ENCODE results near the gene NYAP1.
"Not testable (repeated sequence)": the region's sequence is repeated elsewhere in the genome, so short reads cannot be mapped to it uniquely, and the experiment has no call there.

NYAP1 gene

DNA sequence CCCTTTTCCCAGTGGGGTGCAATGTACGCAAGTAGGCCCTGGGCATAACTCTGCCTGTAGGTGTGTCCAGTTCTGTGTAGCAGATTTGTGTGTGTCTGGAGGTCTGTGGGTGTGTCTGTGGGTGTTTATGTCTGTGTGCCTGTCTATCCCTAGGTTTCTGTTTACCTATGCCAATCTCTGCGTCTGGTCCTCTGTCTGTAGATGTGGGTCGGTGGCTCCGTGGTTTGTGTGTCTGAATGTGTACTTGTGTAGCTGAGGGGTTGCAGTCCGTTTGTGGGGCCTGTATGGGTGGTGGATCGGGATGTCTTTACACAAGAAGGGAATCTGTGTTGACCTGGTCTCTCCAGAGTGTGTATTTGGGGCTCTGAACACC, 932 bp downstream of the NYAP1 start:
- no peak for DNase-seq

- DNase-seq, result no peak
Observed at GRCh38 chr7:100485471-100485876, 1.7 kb downstream of the NYAP1 start.

DNA sequence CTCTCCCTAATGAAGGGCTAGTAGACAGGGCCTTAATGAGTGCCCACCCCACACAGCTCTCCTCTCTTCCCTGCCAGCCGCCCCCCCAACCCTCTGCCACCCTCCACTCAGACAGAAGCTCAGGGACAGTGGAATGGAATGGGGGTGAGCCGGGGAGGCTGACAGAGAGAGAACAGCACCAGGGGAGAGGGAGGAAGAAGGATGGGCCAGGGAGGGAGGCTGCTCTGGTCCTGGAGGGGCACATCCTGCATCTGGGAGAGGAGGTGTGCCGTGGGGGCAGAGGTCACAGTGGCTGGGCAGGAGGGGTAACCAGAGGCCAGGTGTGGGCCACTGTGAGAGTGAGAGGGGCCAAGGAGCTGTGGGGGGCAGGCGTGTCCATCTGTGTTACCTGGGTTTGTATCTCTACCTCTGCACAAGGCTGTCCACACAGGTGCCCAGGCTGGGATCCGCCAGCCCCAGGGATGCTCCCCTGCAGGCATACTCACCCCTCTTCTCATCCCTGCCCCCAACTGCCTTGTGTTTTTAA, 2.4 kb downstream of the NYAP1 start:
- no peak for DNase-seq

- no peak for DNase-seq
Observed at GRCh38 chr7:100486753-100487446, 3.2 kb downstream of the NYAP1 start.

DNA sequence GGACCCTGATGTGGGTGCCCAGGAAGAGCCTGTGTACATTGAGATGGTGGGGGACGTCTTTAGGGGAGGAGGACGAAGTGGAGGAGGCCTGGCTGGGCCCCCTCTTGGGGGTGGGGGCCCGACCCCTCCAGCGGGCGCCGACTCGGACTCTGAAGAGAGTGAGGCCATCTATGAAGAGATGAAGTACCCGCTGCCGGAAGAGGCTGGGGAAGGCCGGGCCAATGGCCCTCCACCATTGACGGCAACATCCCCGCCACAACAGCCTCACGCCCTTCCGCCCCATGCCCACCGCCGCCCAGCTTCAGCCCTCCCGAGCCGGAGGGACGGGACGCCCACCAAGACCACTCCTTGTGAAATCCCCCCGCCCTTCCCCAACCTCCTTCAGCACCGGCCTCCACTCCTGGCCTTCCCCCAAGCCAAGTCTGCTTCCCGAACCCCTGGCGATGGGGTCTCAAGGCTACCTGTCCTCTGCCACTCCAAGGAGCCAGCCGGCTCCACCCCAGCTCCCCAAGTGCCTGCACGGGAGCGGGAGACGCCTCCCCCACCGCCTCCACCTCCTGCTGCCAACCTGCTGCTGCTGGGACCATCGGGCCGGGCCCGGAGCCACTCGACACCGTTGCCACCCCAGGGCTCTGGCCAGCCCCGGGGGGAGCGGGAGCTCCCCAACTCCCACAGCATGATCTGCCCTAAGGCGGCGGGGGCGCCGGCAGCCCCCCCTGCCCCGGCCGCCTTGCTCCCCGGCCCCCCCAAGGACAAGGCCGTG, 4.8 kb downstream of the NYAP1 start:
- DNase-seq, result no peak

DNA sequence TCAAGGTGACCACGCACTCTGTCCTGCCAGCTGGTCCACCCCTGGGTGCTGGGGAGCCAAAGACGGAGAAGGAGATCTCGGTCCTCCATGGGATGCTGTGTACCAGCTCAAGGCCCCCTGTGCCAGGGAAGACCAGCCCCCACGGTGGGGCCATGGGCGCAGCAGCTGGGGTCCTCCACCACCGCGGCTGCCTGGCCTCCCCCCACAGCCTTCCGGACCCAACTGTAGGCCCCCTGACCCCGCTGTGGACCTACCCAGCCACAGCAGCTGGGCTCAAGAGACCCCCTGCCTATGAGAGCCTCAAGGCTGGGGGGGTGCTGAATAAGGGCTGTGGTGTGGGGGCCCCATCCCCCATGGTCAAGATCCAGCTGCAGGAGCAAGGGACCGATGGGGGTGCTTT, 5.4 kb downstream of the NYAP1 start:
- no peak for DNase-seq

- DNase-seq, result peak; percentile 95
Observed at GRCh38 chr7:100489824-100490223, 6.1 kb downstream of the NYAP1 start.

- DNase-seq, result no peak
Observed at GRCh38 chr7:100490483-100491191, 6.9 kb downstream of the NYAP1 start.

DNA sequence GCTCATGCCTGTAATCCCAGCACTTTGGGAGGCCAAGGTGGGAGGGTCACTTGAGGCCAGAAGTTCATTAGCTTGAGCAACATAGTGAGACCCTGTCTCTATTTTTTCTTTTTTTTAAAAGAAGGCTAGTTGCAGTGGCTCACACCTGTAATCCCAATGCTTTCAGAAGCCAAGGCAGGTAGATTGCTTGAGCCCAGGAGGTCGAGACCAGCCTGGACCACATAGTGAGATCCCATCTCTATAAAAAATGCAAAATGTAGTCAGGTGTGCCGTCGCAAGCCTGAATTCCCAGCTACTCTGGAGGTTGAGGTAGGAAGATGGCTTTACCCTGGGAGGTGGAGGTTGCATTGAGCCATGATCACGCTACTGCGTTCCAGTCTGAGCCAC, 7.5 kb downstream of the NYAP1 start:
- no peak for DNase-seq

DNA sequence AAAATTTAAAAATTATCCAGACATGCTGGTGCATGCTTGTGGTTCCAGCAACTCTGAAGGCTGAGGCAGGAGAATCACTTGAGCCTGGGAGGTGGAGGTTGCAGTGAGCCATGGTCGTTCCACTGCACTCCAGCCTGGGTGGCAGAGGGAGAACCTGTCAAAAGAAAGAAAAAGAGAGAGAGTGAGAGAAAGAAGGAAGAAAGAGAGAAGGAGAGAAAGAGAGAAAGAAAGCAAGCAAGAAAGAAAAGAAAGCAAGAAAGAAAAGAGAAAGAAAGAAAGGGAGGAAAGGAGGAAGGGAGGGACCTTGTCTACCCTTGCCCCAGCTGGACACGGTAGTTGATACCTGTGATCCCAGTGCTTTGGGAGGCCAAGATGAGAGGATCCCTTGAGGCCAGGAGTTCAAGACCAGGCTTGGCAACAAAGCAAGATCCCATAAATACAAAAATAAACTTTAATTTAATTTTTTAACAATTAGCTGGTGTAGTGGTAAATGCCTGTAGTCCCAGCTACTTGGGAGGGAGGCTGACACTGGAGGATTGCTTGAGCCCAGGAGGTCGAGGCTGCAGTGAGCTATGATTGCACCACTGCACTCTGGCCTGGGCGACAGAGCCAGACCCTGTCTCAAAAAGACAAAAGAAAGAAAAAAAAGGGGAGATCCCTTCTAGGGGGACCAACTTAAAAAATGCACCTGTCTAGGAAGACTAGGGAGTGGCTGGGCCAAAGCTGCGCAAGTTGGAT, 9.2 kb downstream of the NYAP1 start:
- no peak for DNase-seq

- DNase-seq, result no peak
Observed at GRCh38 chr7:100493476-100494264, 9.9 kb downstream of the NYAP1 start.

GRCh38 chr7:100496509-100496908, 12.8 kb downstream of the NYAP1 start:
- no peak for DNase-seq

- DNase-seq, result not testable (repeated sequence)
Observed at GRCh38 chr7:100500743-100501142, 17.0 kb downstream of the NYAP1 start.

- DNase-seq, result not testable (repeated sequence)
Observed at GRCh38 chr7:100504031-100504430, 20.3 kb downstream of the NYAP1 start.

DNA sequence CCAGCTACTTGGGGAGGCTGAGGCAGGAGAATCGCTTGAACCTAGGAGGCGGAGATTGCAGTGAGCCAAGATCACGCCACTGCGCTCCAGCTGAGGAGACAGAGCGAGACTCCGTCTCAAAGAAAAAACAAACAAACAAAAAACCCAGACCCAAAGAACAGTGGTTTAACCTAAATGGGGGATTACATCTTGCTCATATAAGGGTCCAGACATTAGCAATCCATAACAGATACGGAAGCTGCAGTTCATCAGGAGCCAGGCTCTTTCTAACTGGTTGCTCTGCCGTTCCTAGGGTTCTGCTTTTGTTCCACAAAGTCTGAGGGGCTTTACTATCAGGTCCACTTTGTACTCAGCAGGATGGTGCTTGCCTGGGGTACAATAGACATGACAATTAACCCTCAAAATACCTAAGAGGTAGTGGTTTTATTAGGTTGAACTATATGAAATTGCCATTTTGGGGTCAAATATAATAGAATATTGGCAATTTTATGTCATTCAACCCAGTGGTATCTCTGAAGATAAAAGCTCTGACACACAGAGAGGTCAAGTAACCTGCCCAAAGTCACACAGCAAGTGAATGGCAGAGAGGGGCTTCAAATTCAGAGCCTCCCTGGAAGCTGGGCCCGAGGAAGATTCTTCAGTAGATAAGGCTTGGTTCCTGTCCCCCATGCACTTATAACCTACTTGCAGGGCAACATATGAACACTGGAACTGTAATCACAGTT, 21.3 kb downstream of the NYAP1 start:
- no peak for DNase-seq

DNA sequence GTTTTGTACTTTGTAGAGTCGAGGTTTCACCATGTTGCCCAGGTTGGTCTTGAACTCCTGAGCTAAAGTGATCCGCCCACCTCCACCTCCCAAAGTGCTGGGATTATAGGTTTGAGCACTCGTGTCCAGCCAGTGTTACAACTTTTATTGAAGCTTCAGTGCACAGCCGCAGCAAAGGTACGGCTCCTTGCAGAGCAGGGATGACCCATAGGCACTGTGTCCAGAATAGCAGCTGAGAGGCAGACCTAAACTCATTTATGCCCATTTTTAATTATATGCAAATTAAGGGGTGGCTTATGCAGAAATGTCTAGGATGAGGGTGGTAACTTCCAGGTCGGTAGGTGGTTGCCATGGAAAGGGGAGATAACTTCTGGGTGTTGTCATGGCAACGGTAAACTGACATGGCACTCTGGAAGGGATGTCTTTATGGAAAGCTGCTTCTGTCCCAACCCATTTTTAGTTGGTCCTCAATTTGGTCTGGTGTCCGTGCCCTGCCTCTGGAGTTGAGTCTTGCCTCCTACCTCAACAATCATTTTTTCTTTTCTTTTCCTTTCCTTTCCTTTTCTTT, 22.7 kb downstream of the NYAP1 start:
- DNase-seq, result no peak

DNA sequence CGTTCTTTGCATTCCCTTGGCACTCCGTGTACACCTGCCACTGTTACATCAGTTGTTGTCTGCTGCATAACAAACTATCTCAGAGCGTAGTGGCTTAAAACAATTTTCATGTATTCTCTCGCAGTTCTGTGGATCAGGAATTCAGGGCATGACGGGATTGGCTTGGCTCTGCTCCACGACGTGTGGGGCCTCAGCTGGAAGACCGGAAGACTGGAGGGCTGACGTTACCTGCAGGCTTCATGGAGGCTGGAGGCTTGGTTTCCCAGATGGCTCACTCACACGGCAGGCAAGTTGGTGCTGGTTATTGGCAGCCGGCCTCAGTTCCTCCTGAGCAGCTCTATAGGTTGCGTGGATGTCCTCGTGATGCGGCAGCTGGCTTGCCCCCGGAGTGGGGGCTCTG, 25.5 kb downstream of the NYAP1 start:
- peak; percentile 99 for DNase-seq

DNA sequence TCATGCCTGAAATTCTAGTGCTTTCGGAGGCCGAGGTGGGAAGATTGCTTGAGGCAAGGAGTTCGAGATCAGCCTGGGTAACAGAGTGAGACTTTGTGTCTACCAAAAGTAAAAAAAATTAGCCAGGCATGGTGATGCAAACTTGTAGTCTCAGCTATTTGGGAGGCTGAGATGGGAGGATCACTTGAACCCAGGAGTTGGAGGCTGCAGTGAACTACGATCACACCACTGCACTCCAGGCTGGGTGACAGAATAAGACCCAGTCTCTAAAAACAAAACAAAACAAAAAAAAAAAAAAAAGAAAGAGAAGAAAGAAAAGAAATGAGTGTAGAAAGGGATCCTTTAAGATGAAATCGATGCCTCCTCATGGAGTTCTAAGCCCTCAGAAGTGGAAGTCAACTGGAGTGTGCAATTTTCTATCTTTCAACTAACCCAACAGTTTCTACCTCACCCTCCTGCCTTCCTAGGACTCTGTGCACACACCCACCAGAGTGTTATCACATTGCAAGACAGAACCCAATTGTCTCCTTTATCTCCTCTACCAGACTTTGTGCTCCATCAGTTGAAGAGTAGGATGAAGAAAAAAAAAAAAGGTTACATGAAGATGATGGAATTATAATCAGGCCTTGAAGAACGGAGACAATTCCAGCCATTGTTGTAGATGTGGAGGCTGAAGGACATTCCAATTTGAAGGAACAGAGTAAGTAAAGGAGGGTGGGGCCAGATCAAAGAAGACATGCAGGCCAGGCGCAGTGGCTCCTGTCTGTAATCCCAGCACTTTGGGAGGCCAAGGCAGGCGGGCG, 26.9 kb downstream of the NYAP1 start:
- no peak for DNase-seq

GRCh38 chr7:100513212-100513810, 29.6 kb downstream of the NYAP1 start:
- no peak for DNase-seq

DNA sequence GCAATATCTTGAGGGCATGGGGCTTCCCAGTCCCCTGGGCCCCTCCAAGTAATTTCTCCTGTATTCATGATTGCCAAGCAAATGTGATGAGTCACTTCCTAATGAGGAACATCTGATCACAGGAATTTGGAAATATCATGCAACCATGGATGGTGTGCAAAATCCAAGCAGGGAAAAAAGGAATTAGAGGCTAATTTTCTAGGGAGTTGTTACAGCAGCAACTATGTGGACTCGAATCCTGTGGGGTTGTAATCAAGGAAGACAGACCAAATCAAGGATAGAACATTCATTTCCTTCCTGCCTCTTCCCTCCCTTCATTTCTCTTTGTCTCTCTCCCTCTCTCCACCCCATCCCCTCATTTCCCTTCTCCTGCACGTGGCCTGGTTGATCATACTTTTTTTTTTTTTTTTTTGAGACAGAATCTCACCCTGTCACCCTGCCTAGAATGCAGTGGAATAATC, 31.4 kb downstream of the NYAP1 start:
- no peak for DNase-seq
